Activated naive CD4-positive, alpha-beta T cell treated with anti-CD3 and anti-CD28 coated beads, Interleukin-2, amount 10 ng/mL, durations not matched to agents 7 days and 5 days (primary cell): Measurements from ENCODE around the gene CES2.
"Not testable (repeated sequence)": the region's sequence is repeated elsewhere in the genome, so short reads cannot be mapped to it uniquely, and the experiment has no call there.

Experiments used
- CTCF ChIA-PET: fragments of 350-600 bp; sonication (Branson Sonifier 250); formaldehyde crosslinking; loops from one replicate; lab custom pipeline; 2021; ENCODE audit warnings: antibody characterized with exemption; lab: Charles Lee
- DNase-seq: peaks from one replicate; pipeline ENCODE4 v3.0.0-alpha.2; 2020
- H3K27ac Mint-ChIP-seq: one replicate; pipeline ENCODE4 v1.8.0; 2021; ENCODE audit warnings: mild to moderate bottlenecking, moderate library complexity, mixed read lengths
- H3K27me3 Mint-ChIP-seq: one replicate; pipeline ENCODE4 v1.8.0; 2021; ENCODE audit warnings: mild to moderate bottlenecking, mixed read lengths
- H3K36me3 Mint-ChIP-seq: one replicate; pipeline ENCODE4 v1.8.0; 2021; ENCODE audit warnings: mixed read lengths
- H3K4me1 Mint-ChIP-seq: one replicate; pipeline ENCODE4 v1.8.0; 2021; ENCODE audit warnings: mixed read lengths
- H3K4me3 Mint-ChIP-seq: one replicate; pipeline ENCODE4 v1.8.0; 2021; ENCODE audit warnings: mild to moderate bottlenecking, moderate library complexity, mixed read lengths
- H3K9me3 Mint-ChIP-seq: one replicate; pipeline ENCODE4 v1.8.0; 2021; ENCODE audit warnings: mixed read lengths

The CES2 gene

GRCh38 chr16:66950971-66951790, 15.9 kb downstream of the CES2 start:
- CTCF ChIA-PET, result interaction anchor here (1.1 to 3.0 kb wide), 3 partner anchors 10 to 204 kb away, joined by 4 to 10 read pairs (median 8); partner anchors contain the start of gene CES3
- Mint-ChIP-seq H3K27ac (no peak overlapping the region), H3K4me3 (no peak overlapping the region), H3K4me1 (peaks cover 24% of the 10 kb centered on the region), H3K27me3 (peaks cover 73% of the 10 kb centered on the region), H3K36me3 (no peaks in the 10 kb centered on the region), H3K9me3 (peaks cover 8% of the 10 kb centered on the region)
- no peak for DNase-seq

- Mint-ChIP-seq H3K4me3 (no peak overlapping the region), H3K9me3 (peaks cover 8% of the 10 kb centered on the region), H3K27ac (no peak overlapping the region), H3K4me1 (peaks cover 19% of the 10 kb centered on the region), H3K36me3 (no peaks in the 10 kb centered on the region), H3K27me3 (peaks cover 68% of the 10 kb centered on the region)
- DNase-seq, result no peak
- CTCF ChIA-PET, result interaction anchor here (0.7 to 2.6 kb wide), 11 partner anchors 8 to 447 kb away, joined by 3 to 9 read pairs (median 3); partner anchors contain the start of genes CES3 and CES4A
Observed at GRCh38 chr16:66952430-66953110, 17.3 kb downstream of the CES2 start.

- Mint-ChIP-seq H3K36me3 (no peaks in the 10 kb centered on the region), H3K27ac (no peak overlapping the region), H3K9me3 (peaks cover 8% of the 10 kb centered on the region), H3K4me1 (peaks cover 18% of the 10 kb centered on the region), H3K27me3 (peaks cover 61% of the 10 kb centered on the region), H3K4me3 (no peak overlapping the region)
- CTCF ChIA-PET, result interaction anchor here (0.6 to 2.6 kb wide), 14 partner anchors 9 to 386 kb away, joined by 3 to 9 read pairs (median 4); partner anchors contain the start of gene B3GNT9
- no peak for DNase-seq
Observed at GRCh38 chr16:66953462-66954096, 18.3 kb downstream of the CES2 start.

- peaks cover 8% of the 10 kb centered on the region for H3K9me3 Mint-ChIP-seq
- no peak overlapping the region for H3K27ac Mint-ChIP-seq
- H3K4me3 Mint-ChIP-seq, result no peak overlapping the region
- H3K4me1 Mint-ChIP-seq, result peaks cover 21% of the 10 kb centered on the region
- H3K36me3 Mint-ChIP-seq, result no peaks in the 10 kb centered on the region
- H3K27me3 Mint-ChIP-seq, result peaks cover 61% of the 10 kb centered on the region
- DNase-seq, result peak; percentile 88
- CTCF ChIA-PET, result interaction anchor here (0.6 to 2.6 kb wide), 15 partner anchors 8 to 385 kb away, joined by 3 to 9 read pairs (median 4); partner anchors contain the start of gene B3GNT9
Observed at GRCh38 chr16:66954097-66954659, 18.9 kb downstream of the CES2 start.

- H3K36me3 Mint-ChIP-seq, result not testable (repeated sequence)
- H3K4me1 Mint-ChIP-seq, result peaks cover 29% of the 10 kb centered on the region
- CTCF ChIA-PET, result interaction anchor here (1.0 kb wide), 2 partner anchors 24 to 62 kb away, joined by 3 to 4 read pairs; no protein-coding TSS in a partner anchor
Observed at GRCh38 chr16:66955363-66956153, 20.2 kb downstream of the CES2 start.

GRCh38 chr16:66956154-66956457, 20.8 kb downstream of the CES2 start:
- Mint-ChIP-seq H3K4me1 (peaks cover 33% of the 10 kb centered on the region), H3K27me3 (peaks cover 59% of the 10 kb centered on the region)
- H3K4me3 Mint-ChIP-seq, H3K9me3 Mint-ChIP-seq, H3K27ac Mint-ChIP-seq, H3K36me3 Mint-ChIP-seq, DNase-seq: not testable (repeated sequence)
- CTCF ChIA-PET, result interaction anchor here (0.7 to 1.4 kb wide), 5 partner anchors 9 to 61 kb away, joined by 3 to 4 read pairs (median 3); no protein-coding TSS in a partner anchor

More at GRCh38 chr16:66955363-66956153, 20.2 kb downstream of the CES2 start:
- not testable (repeated sequence) for H3K4me3 Mint-ChIP-seq, H3K27ac Mint-ChIP-seq, H3K9me3 Mint-ChIP-seq, DNase-seq
- peaks cover 60% of the 10 kb centered on the region for H3K27me3 Mint-ChIP-seq

- DNase-seq, result no peak
- Mint-ChIP-seq H3K4me1 (peaks cover 42% of the 10 kb centered on the region), H3K27me3 (peaks cover 39% of the 10 kb centered on the region), H3K27ac (peak overlapping the region; percentile 25), H3K4me3 (no peak overlapping the region), H3K36me3 (no peaks in the 10 kb centered on the region), H3K9me3 (no peaks in the 10 kb centered on the region)
- CTCF ChIA-PET, result interaction anchor here (0.6 to 4.6 kb wide), 10 partner anchors 12 to 226 kb away, joined by 3 to 39 read pairs (median 4); no protein-coding TSS in a partner anchor
Observed at GRCh38 chr16:66958857-66959703, 23.8 kb downstream of the CES2 start.

GRCh38 chr16:66959704-66960161, 24.4 kb downstream of the CES2 start:
- no peak for DNase-seq
- no peaks in the 10 kb centered on the region for H3K9me3 Mint-ChIP-seq
- H3K4me3 Mint-ChIP-seq, result no peak overlapping the region
- H3K4me1 Mint-ChIP-seq, result peaks cover 42% of the 10 kb centered on the region
- H3K27me3 Mint-ChIP-seq, result peaks cover 42% of the 10 kb centered on the region
- CTCF ChIA-PET, result interaction anchor here (0.7 to 4.6 kb wide), 9 partner anchors 10 to 225 kb away, joined by 3 to 39 read pairs (median 4); no protein-coding TSS in a partner anchor
- H3K27ac Mint-ChIP-seq, result no peak overlapping the region
- no peaks in the 10 kb centered on the region for H3K36me3 Mint-ChIP-seq

GRCh38 chr16:66960270-66960669, 25.0 kb downstream of the CES2 start:
- Mint-ChIP-seq H3K36me3 (no peaks in the 10 kb centered on the region), H3K4me3 (no peak overlapping the region), H3K27ac (no peak overlapping the region), H3K9me3 (no peaks in the 10 kb centered on the region), H3K4me1 (peaks cover 42% of the 10 kb centered on the region), H3K27me3 (peaks cover 47% of the 10 kb centered on the region)
- CTCF ChIA-PET, result interaction anchor here (0.6 to 4.6 kb wide), 15 partner anchors 10 to 490 kb away, joined by 3 to 39 read pairs (median 4); no protein-coding TSS in a partner anchor
- DNase-seq, result no peak

- no peaks in the 10 kb centered on the region for H3K9me3 Mint-ChIP-seq
- peak within 1 kb of the TSS; percentile 52 for H3K4me3 Mint-ChIP-seq
- H3K36me3 Mint-ChIP-seq, result no peaks in the 10 kb centered on the region
- peak within 1 kb of the TSS; percentile 86 for H3K27ac Mint-ChIP-seq
- peaks cover 42% of the 10 kb centered on the region for H3K4me1 Mint-ChIP-seq
- peak; percentile 83 for DNase-seq
- CTCF ChIA-PET, result interaction anchor here (0.6 to 4.6 kb wide), 24 partner anchors 7 to 489 kb away, joined by 3 to 39 read pairs (median 4); partner anchors contain the start of gene RRAD
- H3K27me3 Mint-ChIP-seq, result peaks cover 47% of the 10 kb centered on the region
Observed at GRCh38 chr16:66961065-66961744, 25.9 kb downstream of the CES2 start, which contains the start of gene CES3. Gene CES3 (plus strand): TSS chr16:66961266. CDS start chr16:66961308, 42 bp downstream.

- Mint-ChIP-seq H3K4me1 (peaks cover 42% of the 10 kb centered on the region), H3K27me3 (peaks cover 51% of the 10 kb centered on the region), H3K36me3 (no peaks in the 10 kb centered on the region), H3K4me3 (peak overlapping the region; percentile 44), H3K27ac (peak overlapping the region; percentile 86), H3K9me3 (no peaks in the 10 kb centered on the region)
- DNase-seq, result no peak
- CTCF ChIA-PET, result interaction anchor here (1.1 to 4.6 kb wide), 9 partner anchors 8 to 217 kb away, joined by 3 to 39 read pairs (median 5); no protein-coding TSS in a partner anchor
Observed at GRCh38 chr16:66961914-66962313, 26.6 kb downstream of the CES2 start.
